Pancreas (tissue), 10 donors: Measurements from ENCODE around the gene MMAB. TPM values are rescaled to one million over a fixed set of nuclear protein-coding genes. Genes with fewer than 3 reads are reported as not detected.
A peak's percentile ranks its signal among the peaks of the same experiment; 100 is the strongest.

ENCODE experiments used
- ATAC-seq, 4 donors: fragments of 200-7000 bp; cut with Tn5 transposase; one replicate each; pipeline versions ENCODE4 v1.8.0 to v1.9.1; 2020; ENCODE audit warnings: mild to moderate bottlenecking in 4 of 4, moderate library complexity in 4 of 4
- DNase-seq, 6 donors: peaks; one replicate each; pipeline ENCODE4 v3.0.0-alpha.2; 2020
- FAIRE-seq: peaks from 2 replicates; lab custom pipeline; 2012; peaks lifted over from hg19 to GRCh38; lab: Jason Lieb, UNC
- H3K27ac ChIP-seq, 4 donors: fragments of 200-600 bp; sonication (generic); 1 replicate in 3 of 4; 2 replicates in 1 of 4; pipeline versions ENCODE4 v1.5.0 to v1.8.0; 2020
- H3K27me3 ChIP-seq, 4 donors: fragments of 200-600 bp; one replicate each; pipeline ENCODE4 v1.8.0; 2021
- H3K36me3 ChIP-seq, 3 donors: fragments of 200-600 bp; sonication (generic) in 1 of 3; one replicate each; pipeline versions ENCODE4 v1.5.0 to v1.8.0; 2020 to 2021
- H3K4me1 ChIP-seq, 3 donors: fragments of 200-600 bp; one replicate each; pipeline ENCODE4 v1.8.0; 2021
- H3K4me3 ChIP-seq, 4 donors: fragments of 200-600 bp; sonication (generic) in 2 of 4; one replicate each; pipeline versions ENCODE4 v1.5.0 to v1.8.0; 2020 to 2021
- H3K9me3 ChIP-seq, 4 donors: fragments of 200-600 bp; one replicate each; pipeline ENCODE4 v1.8.0; 2021
- WGBS, 2 donors: extraction: QIAGEN DNeasy Blood & Tissue Kit; methylation state at CpG; one replicate each; pipeline ENCODE4 v1.1.7; 2013; 5-methylcytosine and 5-hydroxymethylcytosine counted together
- intact Hi-C, 3 donors: fragments of 100-400 bp; cut with DNase I; formaldehyde crosslinking; loops; one replicate each; pipeline versions ENCODE4 v1.11.1 to v1.14.2; 2022
- polyA plus RNA-seq, 2 donors: library from polyadenylated mRNA; stranded (reverse); fragments of 200-250 nt; gene quantifications; one replicate each; pipeline ENCODE4 v1.2.3, GENCODE V29; 2013
- total RNA-seq, 6 donors: library from RNA; stranded (reverse); fragmentation: NEBNext Ultra II Directional in 4 of 6; extraction: Animal tissue kit (Norgen Biotek cat#: 25700) in 4 of 6; gene quantifications; one replicate each; pipeline versions ENCODE4 v1.2.1 to v1.2.4, GENCODE V29; 2021 to 2023
- TF ChIP-seq, protein P1 (sequence below), 4 donors: fragments of 200-600 bp; sonication (generic) in 3 of 4; IDR thresholded peaks; one replicate each; pipeline versions ENCODE4 v1.5.0 to v1.8.0; 2021; ENCODE audit warnings: antibody characterized with exemption in 4 of 4
- donor health status: healthy with polysubstance abuse.
- donor health status: DM: no; HTN: no; CAD: no; lungs with moderate emphysema.
- donor health status: DM: no; HTN: no; CAD: no.
- donor health status: control.
- donor health status: control.
- donor health status: Bipolar disorder and iron deficiency.
- donor health status: DM: yes; HTN: yes; CAD: no.
- donor health status: DM: no; HTN: no; CAD: no.
- donor health status: DM: no; HTN: no; CAD: no.
- donor health status: DM: yes; HTN: yes; CAD: no.

MMAB gene
- total and polyA plus RNA-seq, 8 donors = 15.6 to 40.6 (median 21.0) TPM

GRCh38 chr12:109608793-109609192 lies 35.5 kb upstream of the MMAB start:
- no peaks in the 10 kb centered on the region for H3K4me1 ChIP-seq
- WGBS, 2 donors = 66 to 82% methylated on average over 3 of the region's 3 CpGs
- H3K27ac ChIP-seq = no peak overlapping the region
- no peaks in the 10 kb centered on the region for H3K27me3 ChIP-seq
- intact Hi-C loops = loop anchor here in 1 of 3 donors (10.0 kb wide), 1 partner anchor 106 kb away; the partner anchor contains the start of gene FAM222A
- TF ChIP-seq, protein P1, sequence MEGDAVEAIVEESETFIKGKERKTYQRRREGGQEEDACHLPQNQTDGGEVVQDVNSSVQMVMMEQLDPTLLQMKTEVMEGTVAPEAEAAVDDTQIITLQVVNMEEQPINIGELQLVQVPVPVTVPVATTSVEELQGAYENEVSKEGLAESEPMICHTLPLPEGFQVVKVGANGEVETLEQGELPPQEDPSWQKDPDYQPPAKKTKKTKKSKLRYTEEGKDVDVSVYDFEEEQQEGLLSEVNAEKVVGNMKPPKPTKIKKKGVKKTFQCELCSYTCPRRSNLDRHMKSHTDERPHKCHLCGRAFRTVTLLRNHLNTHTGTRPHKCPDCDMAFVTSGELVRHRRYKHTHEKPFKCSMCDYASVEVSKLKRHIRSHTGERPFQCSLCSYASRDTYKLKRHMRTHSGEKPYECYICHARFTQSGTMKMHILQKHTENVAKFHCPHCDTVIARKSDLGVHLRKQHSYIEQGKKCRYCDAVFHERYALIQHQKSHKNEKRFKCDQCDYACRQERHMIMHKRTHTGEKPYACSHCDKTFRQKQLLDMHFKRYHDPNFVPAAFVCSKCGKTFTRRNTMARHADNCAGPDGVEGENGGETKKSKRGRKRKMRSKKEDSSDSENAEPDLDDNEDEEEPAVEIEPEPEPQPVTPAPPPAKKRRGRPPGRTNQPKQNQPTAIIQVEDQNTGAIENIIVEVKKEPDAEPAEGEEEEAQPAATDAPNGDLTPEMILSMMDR (IDR thresholded peaks at IDR 0.05) = no peak
- FAIRE-seq (no peak), ATAC-seq (no peak), DNase-seq (no peak)
- no peak overlapping the region for H3K4me3 ChIP-seq
- H3K9me3 ChIP-seq = no peaks in the 10 kb centered on the region
- H3K36me3 ChIP-seq = no peaks in the 10 kb centered on the region

GRCh38 chr12:109608270-109608669 lies 35.0 kb upstream of the MMAB start:
- Histone ChIP-seq H3K4me1 (no peaks in the 10 kb centered on the region), H3K27me3 (no peaks in the 10 kb centered on the region), H3K36me3 (no peaks in the 10 kb centered on the region), H3K4me3 (no peak overlapping the region), H3K27ac (no peak overlapping the region), H3K9me3 (no peaks in the 10 kb centered on the region)
- TF ChIP-seq, protein P1 (IDR thresholded peaks at IDR 0.05) = no peak
- intact Hi-C loops = loop anchor here in 1 of 3 donors (10.0 kb wide), 1 partner anchor 107 kb away; the partner anchor contains the start of gene FAM222A
- FAIRE-seq (no peak), DNase-seq (no peak), ATAC-seq (no peak)
- WGBS, 2 donors = 81 to 85% methylated on average over 4 of the region's 4 CpGs

DNA sequence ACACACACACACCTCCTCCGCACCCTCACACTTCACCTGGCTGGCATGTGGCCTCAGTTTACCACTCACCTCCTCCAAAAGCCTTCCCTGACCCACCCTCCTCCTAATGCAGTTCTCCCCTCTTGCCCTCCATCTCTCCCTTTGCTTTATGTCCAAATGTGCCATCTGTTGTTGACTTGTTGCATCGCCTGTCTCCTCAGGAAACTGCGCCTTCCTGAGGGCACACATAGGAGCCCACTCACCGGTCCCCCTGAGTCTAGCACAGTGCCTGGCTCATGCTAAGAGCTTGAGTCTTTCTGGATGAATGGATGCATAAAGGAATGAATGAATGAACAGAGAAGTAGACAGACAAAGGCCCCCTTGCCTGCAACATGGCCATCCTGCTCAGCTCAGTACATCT lies 34.3 kb upstream of the MMAB start:
- Histone ChIP-seq H3K27ac (no peak overlapping the region), H3K9me3 (no peaks in the 10 kb centered on the region), H3K4me3 (no peak overlapping the region), H3K36me3 (no peaks in the 10 kb centered on the region), H3K4me1 (no peaks in the 10 kb centered on the region), H3K27me3 (no peaks in the 10 kb centered on the region)
- no peak for ATAC-seq
- intact Hi-C loops = loop anchor here in 1 of 3 donors (10.0 kb wide), 1 partner anchor 107 kb away; the partner anchor contains the start of gene FAM222A
- FAIRE-seq = no peak
- TF ChIP-seq, protein P1 (IDR thresholded peaks at IDR 0.05) = no peak
- no peak for DNase-seq
- WGBS, 2 donors = 90 to 92% methylated on average over 4 of the region's 4 CpGs

GRCh38 chr12:109606320-109607028 lies 33.2 kb upstream of the MMAB start:
- WGBS, 2 donors = 41 to 45% methylated on average over 27 to 30 of the region's 30 CpGs
- Histone ChIP-seq H3K36me3 (no peaks in the 10 kb centered on the region), H3K9me3 (no peaks in the 10 kb centered on the region), H3K27me3 (no peaks in the 10 kb centered on the region), H3K4me1 (no peaks in the 10 kb centered on the region), H3K4me3 (no peak overlapping the region), H3K27ac (no peak overlapping the region)
- TF ChIP-seq, protein P1 (IDR thresholded peaks at IDR 0.05) = no peak
- DNase-seq = no peak
- peak in 3 of 4 donors; percentile 21 to 72 (median 70) for ATAC-seq
- FAIRE-seq = no peak
- intact Hi-C loops = loop anchor here in 1 of 3 donors (10.0 kb wide), 1 partner anchor 108 kb away; the partner anchor contains the start of gene FAM222A
